Type B pancreatic cell (in vitro differentiated cells): Measurements from ENCODE around the gene IL1RAPL2. TPM values are rescaled to one million over a fixed set of nuclear protein-coding genes. Genes with fewer than 3 reads are reported as not detected.

Experiments used
- DNase-seq: peaks from one replicate; pipeline ENCODE4 v3.0.0; 2021; ENCODE audit warnings: mixed read lengths; ENCODE audit not compliant: unreplicated experiment; ENCODE audit errors: extremely low spot score
- H3K27ac Mint-ChIP-seq: 2 replicates; pipeline ENCODE4 v1.8.0; 2021; ENCODE audit warnings: mild to moderate bottlenecking, mixed read lengths
- H3K27me3 Mint-ChIP-seq: 2 replicates; pipeline ENCODE4 v1.8.0; 2021; ENCODE audit warnings: mixed read lengths
- H3K36me3 Mint-ChIP-seq: 2 replicates; pipeline ENCODE4 v1.8.0; 2021; ENCODE audit warnings: mixed read lengths
- H3K4me1 Mint-ChIP-seq: one replicate; pipeline ENCODE4 v1.8.0; 2021; ENCODE audit warnings: mixed read lengths; ENCODE audit not compliant: unreplicated experiment
- H3K4me3 Mint-ChIP-seq: 2 replicates; pipeline ENCODE4 v1.8.0; 2021; ENCODE audit warnings: mild to moderate bottlenecking, mixed read lengths
- H3K9me3 Mint-ChIP-seq: 2 replicates; pipeline ENCODE4 v1.8.0; 2021; ENCODE audit warnings: mixed read lengths
- total RNA-seq: library from RNA; stranded (reverse); gene quantifications from 2 replicates; pipeline ENCODE4 v1.2.1, GENCODE V29; 2021; ENCODE audit warnings: low replicate concordance
- TF ChIP-seq, protein P1 (sequence below): fragments of 200-600 bp; sonication (generic); conservative IDR thresholded peaks from 2 replicates; pipeline ENCODE4 v1.5.0; 2021; ENCODE audit warnings: antibody characterized with exemption, mild to moderate bottlenecking

IL1RAPL2 gene
- total RNA-seq, 1 donor from 2014 or later: 4.5 TPM

GRCh38 chrX:105150036-105150435, 584.0 kb downstream of the IL1RAPL2 start:
- Mint-ChIP-seq H3K9me3 (peaks cover 8% of the 10 kb centered on the region), H3K27me3 (no peaks in the 10 kb centered on the region), H3K27ac (peak overlapping the region; percentile 81), H3K4me1 (peaks cover 6% of the 10 kb centered on the region), H3K36me3 (peaks cover 4% of the 10 kb centered on the region), H3K4me3 (peak overlapping the region; percentile 67)
- TF ChIP-seq, protein P1, sequence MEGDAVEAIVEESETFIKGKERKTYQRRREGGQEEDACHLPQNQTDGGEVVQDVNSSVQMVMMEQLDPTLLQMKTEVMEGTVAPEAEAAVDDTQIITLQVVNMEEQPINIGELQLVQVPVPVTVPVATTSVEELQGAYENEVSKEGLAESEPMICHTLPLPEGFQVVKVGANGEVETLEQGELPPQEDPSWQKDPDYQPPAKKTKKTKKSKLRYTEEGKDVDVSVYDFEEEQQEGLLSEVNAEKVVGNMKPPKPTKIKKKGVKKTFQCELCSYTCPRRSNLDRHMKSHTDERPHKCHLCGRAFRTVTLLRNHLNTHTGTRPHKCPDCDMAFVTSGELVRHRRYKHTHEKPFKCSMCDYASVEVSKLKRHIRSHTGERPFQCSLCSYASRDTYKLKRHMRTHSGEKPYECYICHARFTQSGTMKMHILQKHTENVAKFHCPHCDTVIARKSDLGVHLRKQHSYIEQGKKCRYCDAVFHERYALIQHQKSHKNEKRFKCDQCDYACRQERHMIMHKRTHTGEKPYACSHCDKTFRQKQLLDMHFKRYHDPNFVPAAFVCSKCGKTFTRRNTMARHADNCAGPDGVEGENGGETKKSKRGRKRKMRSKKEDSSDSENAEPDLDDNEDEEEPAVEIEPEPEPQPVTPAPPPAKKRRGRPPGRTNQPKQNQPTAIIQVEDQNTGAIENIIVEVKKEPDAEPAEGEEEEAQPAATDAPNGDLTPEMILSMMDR: no peak
- no peak for DNase-seq

DNA sequence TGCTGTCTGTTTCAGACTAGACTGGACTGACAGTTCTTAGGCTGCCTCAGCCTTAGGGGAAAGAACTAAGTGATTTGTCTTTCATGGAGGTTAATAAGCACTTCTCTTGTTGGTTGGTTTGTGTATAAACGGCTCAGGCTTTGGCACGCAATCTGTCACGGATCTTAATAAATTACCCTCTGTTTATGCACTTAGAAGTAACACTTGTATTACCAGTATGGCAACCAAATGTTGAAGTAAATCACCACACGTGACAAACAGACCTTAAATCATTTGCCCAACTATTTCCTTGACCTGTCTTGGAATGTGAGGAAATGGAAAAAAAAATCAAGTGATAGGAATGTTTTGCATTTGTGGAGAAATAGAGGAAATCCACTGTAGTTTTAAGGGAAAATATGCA, 584.6 kb downstream of the IL1RAPL2 start:
- Mint-ChIP-seq H3K4me3 (peak overlapping the region; percentile 67), H3K4me1 (peaks cover 6% of the 10 kb centered on the region), H3K27me3 (no peaks in the 10 kb centered on the region), H3K9me3 (peaks cover 8% of the 10 kb centered on the region), H3K36me3 (peaks cover 4% of the 10 kb centered on the region), H3K27ac (peak overlapping the region; percentile 81)
- TF ChIP-seq, protein P1: no peak
- DNase-seq: no peak

DNA sequence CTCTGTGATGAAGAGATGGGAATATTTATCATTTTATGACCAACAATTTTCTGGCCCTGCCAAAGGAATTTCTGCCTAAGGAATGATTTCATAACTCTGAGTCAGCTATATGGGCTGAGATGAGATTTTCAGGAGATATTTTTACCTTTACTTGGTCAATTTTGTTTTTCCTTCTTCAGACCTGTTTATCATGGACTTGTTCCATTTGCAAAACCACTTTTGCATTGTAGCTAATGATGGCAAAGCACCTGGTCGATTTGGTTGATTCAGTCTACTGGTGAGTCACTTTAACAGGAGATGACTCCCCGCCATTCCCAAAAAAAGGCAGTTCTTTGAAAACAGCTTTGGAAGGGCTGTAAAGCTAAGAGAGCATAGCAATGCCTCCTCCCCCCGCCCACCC, 601.2 kb downstream of the IL1RAPL2 start:
- no peaks in the 10 kb centered on the region for H3K9me3 Mint-ChIP-seq
- DNase-seq: no peak

GRCh38 chrX:105168577-105168976, 602.6 kb downstream of the IL1RAPL2 start:
- Mint-ChIP-seq H3K4me3 (no peak overlapping the region), H3K27ac (no peak overlapping the region), H3K9me3 (no peaks in the 10 kb centered on the region), H3K4me1 (no peaks in the 10 kb centered on the region), H3K36me3 (no peaks in the 10 kb centered on the region), H3K27me3 (no peaks in the 10 kb centered on the region)
- TF ChIP-seq, protein P1: no peak
- DNase-seq: no peak

More for the DNA sequence above, 601.2 kb downstream of the IL1RAPL2 start:
- no peak overlapping the region for H3K27ac Mint-ChIP-seq
- H3K4me3 Mint-ChIP-seq: no peak overlapping the region
- no peaks in the 10 kb centered on the region for H3K4me1 Mint-ChIP-seq
- TF ChIP-seq, protein P1: no peak
- H3K27me3 Mint-ChIP-seq: no peaks in the 10 kb centered on the region
- no peaks in the 10 kb centered on the region for H3K36me3 Mint-ChIP-seq

DNA sequence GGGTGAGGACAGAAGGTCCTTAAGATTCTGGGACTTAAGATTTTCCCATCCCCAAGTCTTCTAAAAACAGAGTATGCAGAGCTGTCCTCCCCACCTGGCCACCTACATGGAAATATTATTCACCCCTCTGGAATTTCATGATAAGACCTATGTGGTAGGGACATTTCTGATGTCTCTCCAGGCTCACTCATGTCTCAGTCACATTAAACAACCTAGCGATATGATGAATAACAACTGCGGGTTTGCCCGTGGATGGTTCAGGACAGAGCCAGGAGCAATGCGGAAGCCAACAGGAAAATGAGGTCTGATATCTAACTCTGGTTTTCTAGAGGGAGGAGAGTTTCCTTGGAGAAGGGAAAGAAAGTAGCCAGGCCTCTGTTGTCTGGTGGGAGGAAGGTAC, 607.1 kb downstream of the IL1RAPL2 start:
- no peak overlapping the region for H3K27ac Mint-ChIP-seq
- H3K27me3 Mint-ChIP-seq: no peaks in the 10 kb centered on the region
- H3K4me1 Mint-ChIP-seq: no peaks in the 10 kb centered on the region
- peaks cover 4% of the 10 kb centered on the region for H3K9me3 Mint-ChIP-seq
- no peak overlapping the region for H3K4me3 Mint-ChIP-seq
- no peak for DNase-seq
- H3K36me3 Mint-ChIP-seq: no peaks in the 10 kb centered on the region
- TF ChIP-seq, protein P1: no peak

- Mint-ChIP-seq H3K4me1 (no peaks in the 10 kb centered on the region), H3K4me3 (no peak overlapping the region), H3K27me3 (no peaks in the 10 kb centered on the region), H3K36me3 (no peaks in the 10 kb centered on the region), H3K9me3 (peaks cover 5% of the 10 kb centered on the region), H3K27ac (no peak overlapping the region)
- no peak for DNase-seq
- TF ChIP-seq, protein P1: no peak
Measured at GRCh38 chrX:105179644-105180043, 613.6 kb downstream of the IL1RAPL2 start.
